Panc1 (cell line): Measurements from ENCODE around the gene ZNF19. TPM values are rescaled to one million over a fixed set of nuclear protein-coding genes. Genes with fewer than 3 reads are reported as not detected.

Experiments used
- ATAC-seq: fragments of 200-7000 bp; cut with Tn5 transposase; 2 replicates; pipeline ENCODE4 v1.9.1; 2020; ENCODE audit warnings: mild to moderate bottlenecking, moderate library complexity
- BruUV-seq: library from RNA; stranded (reverse); fragments of 400-500 nt; replicated peaks from 2 replicates; lab custom pipeline; 2021; lab: Mats Ljungman, UMichigan
- CTCF ChIA-PET: fragments of 300-600 bp; sonication (Branson Sonifier 250); formaldehyde crosslinking; loops from one replicate; lab custom pipeline; 2022; ENCODE audit warnings: antibody characterized with exemption; lab: Charles Lee
- POLR2A ChIA-PET: fragments of 300-600 bp; sonication (Branson Sonifier 250); formaldehyde crosslinking; loops from one replicate; lab custom pipeline; 2022; ENCODE audit warnings: antibody characterized with exemption; lab: Charles Lee
- DNase-seq: peaks from one replicate; pipeline ENCODE4 v3.0.0-alpha.2; 2010; ENCODE audit warnings: low read depth, low spot score
- H3K27ac ChIP-seq: 2 replicates; pipeline ENCODE4 v1.5.1; 2011; ENCODE audit warnings: mild to moderate bottlenecking, low read length, inconsistent platforms
- H3K27me3 ChIP-seq: fragments of 200-500 bp; sonication (Bioruptor generic); 2 replicates; pipeline ENCODE4 v1.6.0; 2014; ENCODE audit warnings: low read length, inconsistent platforms; ENCODE audit not compliant: control insufficient read depth, insufficient read depth
- H3K36me3 ChIP-seq: fragments of 200-500 bp; sonication (Bioruptor generic); 2 replicates; pipeline ENCODE4 v1.5.1; 2014; ENCODE audit warnings: inconsistent platforms, mild to moderate bottlenecking, low read length, moderate library complexity; ENCODE audit not compliant: control insufficient read depth, insufficient read depth
- H3K4me1 ChIP-seq: 2 replicates; pipeline ENCODE4 v1.5.1; 2011; ENCODE audit warnings: inconsistent platforms, mild to moderate bottlenecking, low read length, moderate library complexity; ENCODE audit not compliant: control insufficient read depth, insufficient read depth
- H3K4me3 ChIP-seq, 2 experiments: 2 replicates each; pipeline ENCODE4 v1.5.1; 2011 to 2012; ENCODE audit warnings: low read depth in 2 of 2, low read length in 2 of 2, mild to moderate bottlenecking in 2 of 2, inconsistent platforms in 1 of 2, moderate library complexity in 1 of 2
- H3K9me3 ChIP-seq: fragments of 200-500 bp; sonication (Bioruptor generic); 2 replicates; pipeline ENCODE4 v1.5.1; 2014; ENCODE audit warnings: low read depth, mild to moderate bottlenecking, inconsistent platforms, low read length, moderate library complexity; ENCODE audit not compliant: control insufficient read depth, insufficient read depth
- POLR2AphosphoS5 ChIP-seq: IDR thresholded peaks from 2 replicates; pipeline ENCODE4 v1.6.1; 2012; ENCODE audit warnings: mild to moderate bottlenecking, low read depth, low read length, moderate library complexity
- SIN3A ChIP-seq: IDR thresholded peaks from 2 replicates; pipeline ENCODE4 v1.6.1; 2012; ENCODE audit warnings: low read depth, mild to moderate bottlenecking, low read length, moderate library complexity, borderline replicate concordance; ENCODE audit not compliant: insufficient read depth
- TCF7L2 ChIP-seq: IDR thresholded peaks from 2 replicates; pipeline ENCODE4 v1.6.1; 2011; ENCODE audit warnings: mild to moderate bottlenecking, low read depth, low read length, inconsistent platforms
- in situ Hi-C: cut with HindIII; loops from 2 replicates; pipeline ENCODE4 v1.10.0; 2016; ENCODE audit warnings: low sequenced_read_pairs, low pct_unique_long_range_greater_than_20kb
- intact Hi-C: fragments of 100-400 bp; cut with micrococcal nuclease; formaldehyde crosslinking; loops from one replicate; pipeline ENCODE4 v1.10.0; 2022; ENCODE audit not compliant: unreplicated experiment
- total RNA-seq: library from RNA; stranded (reverse); gene quantifications from one replicate; pipeline ENCODE4 v1.2.1, GENCODE V29; 2021; ENCODE audit not compliant: unreplicated experiment
- TF ChIP-seq, protein P1 (sequence below), 2 experiments: IDR thresholded peaks; 2 replicates each; pipeline ENCODE4 v1.6.1; 2011 to 2012; ENCODE audit warnings: low read depth in 2 of 2, control low read depth in 1 of 2, low read length in 1 of 2, mild to moderate bottlenecking in 1 of 2, moderate library complexity in 1 of 2; ENCODE audit not compliant: insufficient read depth in 1 of 2
- TF ChIP-seq, protein P2 (sequence below): fragments of 450-650 bp; IDR thresholded peaks from 2 replicates; pipeline ENCODE4 v1.5.1; 2017; ENCODE audit warnings: mild to moderate bottlenecking

ZNF19 gene
- total RNA-seq, 1 experiment from 2014 or later = 2.5 TPM

DNA sequence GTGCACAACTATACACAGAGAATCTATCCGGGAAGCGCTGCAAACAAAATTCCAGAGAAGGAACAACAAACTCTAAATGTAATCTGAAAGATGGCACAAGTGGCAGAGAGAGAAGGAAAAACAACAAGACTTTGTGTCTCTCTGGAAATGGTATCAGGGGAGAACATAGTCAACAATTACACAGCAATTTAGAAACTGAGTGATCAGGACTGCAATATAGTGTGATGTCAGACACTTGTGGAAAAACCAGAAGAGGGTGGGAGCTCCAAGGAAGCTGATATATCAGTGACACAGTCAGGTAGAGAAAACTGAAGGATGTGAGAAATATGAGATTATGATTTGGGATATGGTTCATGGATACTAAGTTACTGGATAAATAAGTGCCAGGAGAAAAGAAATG is 8.2 kb downstream of the ZNF19 start:
- intact Hi-C loops (no loop called here), in situ Hi-C loops (no loop called here)
- no peak overlapping the region for H3K4me3 ChIP-seq
- ChIA-PET POLR2A (no interaction called here), CTCF (no interaction called here)
- no peak for DNase-seq
- no peaks in the 10 kb centered on the region; the same call in 1 of the 2 replicates for H3K36me3 ChIP-seq
- H3K27ac ChIP-seq = no peak overlapping the region
- no peaks in the 10 kb centered on the region for H3K4me1 ChIP-seq
- no TSS peak for BruUV-seq
- TF ChIP-seq SIN3A = no peak
- TF ChIP-seq, protein P1, sequence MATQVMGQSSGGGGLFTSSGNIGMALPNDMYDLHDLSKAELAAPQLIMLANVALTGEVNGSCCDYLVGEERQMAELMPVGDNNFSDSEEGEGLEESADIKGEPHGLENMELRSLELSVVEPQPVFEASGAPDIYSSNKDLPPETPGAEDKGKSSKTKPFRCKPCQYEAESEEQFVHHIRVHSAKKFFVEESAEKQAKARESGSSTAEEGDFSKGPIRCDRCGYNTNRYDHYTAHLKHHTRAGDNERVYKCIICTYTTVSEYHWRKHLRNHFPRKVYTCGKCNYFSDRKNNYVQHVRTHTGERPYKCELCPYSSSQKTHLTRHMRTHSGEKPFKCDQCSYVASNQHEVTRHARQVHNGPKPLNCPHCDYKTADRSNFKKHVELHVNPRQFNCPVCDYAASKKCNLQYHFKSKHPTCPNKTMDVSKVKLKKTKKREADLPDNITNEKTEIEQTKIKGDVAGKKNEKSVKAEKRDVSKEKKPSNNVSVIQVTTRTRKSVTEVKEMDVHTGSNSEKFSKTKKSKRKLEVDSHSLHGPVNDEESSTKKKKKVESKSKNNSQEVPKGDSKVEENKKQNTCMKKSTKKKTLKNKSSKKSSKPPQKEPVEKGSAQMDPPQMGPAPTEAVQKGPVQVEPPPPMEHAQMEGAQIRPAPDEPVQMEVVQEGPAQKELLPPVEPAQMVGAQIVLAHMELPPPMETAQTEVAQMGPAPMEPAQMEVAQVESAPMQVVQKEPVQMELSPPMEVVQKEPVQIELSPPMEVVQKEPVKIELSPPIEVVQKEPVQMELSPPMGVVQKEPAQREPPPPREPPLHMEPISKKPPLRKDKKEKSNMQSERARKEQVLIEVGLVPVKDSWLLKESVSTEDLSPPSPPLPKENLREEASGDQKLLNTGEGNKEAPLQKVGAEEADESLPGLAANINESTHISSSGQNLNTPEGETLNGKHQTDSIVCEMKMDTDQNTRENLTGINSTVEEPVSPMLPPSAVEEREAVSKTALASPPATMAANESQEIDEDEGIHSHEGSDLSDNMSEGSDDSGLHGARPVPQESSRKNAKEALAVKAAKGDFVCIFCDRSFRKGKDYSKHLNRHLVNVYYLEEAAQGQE (IDR thresholded peaks at IDR 0.05; ENCODE audit: insufficient read depth in 1 of 2, low read depth in 2 of 2, low read length in 1 of 2) = no peak
- TF ChIP-seq TCF7L2 = no peak
- TF ChIP-seq POLR2AphosphoS5 = no peak
- TF ChIP-seq, protein P2, sequence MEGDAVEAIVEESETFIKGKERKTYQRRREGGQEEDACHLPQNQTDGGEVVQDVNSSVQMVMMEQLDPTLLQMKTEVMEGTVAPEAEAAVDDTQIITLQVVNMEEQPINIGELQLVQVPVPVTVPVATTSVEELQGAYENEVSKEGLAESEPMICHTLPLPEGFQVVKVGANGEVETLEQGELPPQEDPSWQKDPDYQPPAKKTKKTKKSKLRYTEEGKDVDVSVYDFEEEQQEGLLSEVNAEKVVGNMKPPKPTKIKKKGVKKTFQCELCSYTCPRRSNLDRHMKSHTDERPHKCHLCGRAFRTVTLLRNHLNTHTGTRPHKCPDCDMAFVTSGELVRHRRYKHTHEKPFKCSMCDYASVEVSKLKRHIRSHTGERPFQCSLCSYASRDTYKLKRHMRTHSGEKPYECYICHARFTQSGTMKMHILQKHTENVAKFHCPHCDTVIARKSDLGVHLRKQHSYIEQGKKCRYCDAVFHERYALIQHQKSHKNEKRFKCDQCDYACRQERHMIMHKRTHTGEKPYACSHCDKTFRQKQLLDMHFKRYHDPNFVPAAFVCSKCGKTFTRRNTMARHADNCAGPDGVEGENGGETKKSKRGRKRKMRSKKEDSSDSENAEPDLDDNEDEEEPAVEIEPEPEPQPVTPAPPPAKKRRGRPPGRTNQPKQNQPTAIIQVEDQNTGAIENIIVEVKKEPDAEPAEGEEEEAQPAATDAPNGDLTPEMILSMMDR = no peak
- ATAC-seq = no peak
- H3K9me3 ChIP-seq = no peaks in the 10 kb centered on the region
- H3K27me3 ChIP-seq = no peaks in the 10 kb centered on the region

DNA sequence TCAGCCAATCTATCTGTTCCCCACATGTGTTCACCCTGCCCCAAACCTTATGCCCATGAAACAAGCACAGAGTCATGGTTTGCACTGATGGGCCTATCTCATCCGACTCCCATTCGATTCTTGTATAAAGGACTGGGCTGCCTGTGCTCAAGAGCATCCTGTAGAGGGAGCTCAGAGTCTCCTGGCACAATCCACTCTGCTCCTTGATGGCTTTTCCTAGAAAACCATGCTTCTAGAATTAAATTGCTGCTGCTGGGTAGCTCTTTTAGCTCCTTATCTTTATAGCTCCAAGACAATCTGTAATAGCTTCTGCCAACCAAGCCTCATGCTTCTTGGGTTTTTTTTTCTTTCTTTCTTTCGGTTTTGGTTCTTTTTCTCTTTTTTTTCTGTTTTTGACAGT is 9.7 kb downstream of the ZNF19 start:
- BruUV-seq = no TSS peak
- intact Hi-C loops (no loop called here), in situ Hi-C loops (no loop called here)
- TF ChIP-seq SIN3A = no peak
- TF ChIP-seq, protein P1 (IDR thresholded peaks at IDR 0.05; ENCODE audit: insufficient read depth in 1 of 2, low read depth in 2 of 2, low read length in 1 of 2) = no peak
- TF ChIP-seq, protein P2 = peak; percentile 66
- TF ChIP-seq TCF7L2 = no peak
- no peak for TF ChIP-seq POLR2AphosphoS5
- Histone ChIP-seq H3K4me1 (no peaks in the 10 kb centered on the region), H3K27me3 (no peaks in the 10 kb centered on the region), H3K36me3 (no peaks in the 10 kb centered on the region; the same call in 1 of the 2 replicates), H3K9me3 (peaks cover 6% of the 10 kb centered on the region; the same call in 1 of the 2 replicates), H3K4me3 (no peak overlapping the region), H3K27ac (no peak overlapping the region)
- DNase-seq (no peak), ATAC-seq (peak; percentile 69; the same call in 1 of the 2 replicates)
- ChIA-PET POLR2A (no interaction called here), CTCF (no interaction called here)
